NOMO-1 treated with dmso at 0.1 percent for 144 hours (cell line): ENCODE results near the gene KIF3B.
"Not testable (repeated sequence)": the region's sequence is repeated elsewhere in the genome, so short reads cannot be mapped to it uniquely, and the experiment has no call there.

Source experiments
- DNase-seq: peaks from one replicate; lab custom pipeline; 2025; ENCODE audit not compliant: unreplicated experiment; lab: John Stamatoyannopoulos, UW

Gene KIF3B

DNA sequence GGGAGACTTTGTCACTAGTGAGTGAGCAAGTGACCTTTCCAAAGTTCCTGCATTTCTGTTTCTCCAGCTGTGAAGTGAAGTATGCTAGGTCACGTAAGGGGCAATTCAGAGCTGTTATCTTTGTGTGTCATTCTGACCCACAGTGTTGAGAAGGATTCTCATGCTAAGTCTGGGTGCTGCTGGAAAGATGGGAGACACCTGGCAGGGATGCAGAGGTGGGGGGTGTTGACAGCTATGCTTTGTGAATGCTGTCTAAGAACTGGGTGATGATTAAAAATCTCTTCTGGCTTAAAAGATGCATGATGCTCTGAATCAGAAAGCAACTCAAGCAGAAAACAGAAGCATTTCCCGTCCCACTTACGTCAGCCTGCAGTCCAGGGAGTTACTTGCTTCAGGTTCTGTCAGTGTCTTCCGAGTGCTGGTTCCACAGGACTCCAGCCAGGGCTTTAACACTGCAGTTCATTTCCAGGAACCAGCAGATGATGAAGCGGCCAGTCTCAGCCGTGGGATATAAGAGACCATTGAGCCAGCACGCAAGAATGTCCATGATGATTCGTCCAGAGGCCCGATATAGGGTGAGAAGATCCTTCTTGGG is 49.7 kb downstream of the KIF3B start:
- DNase-seq, result no peak

DNA sequence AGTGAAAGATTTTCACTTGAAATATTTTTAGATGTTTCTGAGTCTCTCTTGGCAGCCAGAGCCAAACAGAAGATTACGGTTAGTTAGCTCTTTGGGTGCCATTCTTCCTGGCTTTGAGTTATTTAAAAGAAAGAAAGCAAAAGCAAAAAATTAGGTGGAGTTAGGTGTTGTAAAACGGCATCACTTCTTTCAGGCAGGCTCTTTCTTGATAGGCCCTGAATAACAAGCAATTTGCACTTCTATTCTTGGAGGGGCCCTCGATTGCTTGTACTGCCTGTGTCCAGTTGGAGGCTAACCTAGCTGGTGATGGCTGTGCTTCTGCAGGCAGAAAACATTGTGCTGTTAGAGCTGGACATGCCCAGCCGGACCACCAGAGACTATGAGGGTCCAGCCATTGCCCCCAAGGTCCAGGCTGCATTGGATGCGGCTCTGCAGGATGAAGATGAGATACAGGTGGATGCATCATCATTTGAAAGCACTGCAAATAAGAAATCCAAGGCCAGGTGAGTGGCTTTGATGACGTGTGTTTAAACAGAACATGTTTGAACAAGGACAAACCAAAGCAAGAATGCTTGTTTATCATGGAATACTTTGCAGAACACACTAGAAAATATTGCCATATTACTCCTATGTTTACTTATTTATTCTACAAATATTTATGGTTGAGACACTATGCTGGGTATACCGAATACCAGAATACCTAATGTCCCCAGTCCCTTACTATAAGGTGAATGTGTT is 52.5 kb downstream of the KIF3B start:
- no peak for DNase-seq

- no peak for DNase-seq
Observed at GRCh38 chr20:32330555-32330897, 53.1 kb downstream of the KIF3B start.

GRCh38 chr20:32332614-32333013 is 55.2 kb downstream of the KIF3B start:
- no peak for DNase-seq

DNA sequence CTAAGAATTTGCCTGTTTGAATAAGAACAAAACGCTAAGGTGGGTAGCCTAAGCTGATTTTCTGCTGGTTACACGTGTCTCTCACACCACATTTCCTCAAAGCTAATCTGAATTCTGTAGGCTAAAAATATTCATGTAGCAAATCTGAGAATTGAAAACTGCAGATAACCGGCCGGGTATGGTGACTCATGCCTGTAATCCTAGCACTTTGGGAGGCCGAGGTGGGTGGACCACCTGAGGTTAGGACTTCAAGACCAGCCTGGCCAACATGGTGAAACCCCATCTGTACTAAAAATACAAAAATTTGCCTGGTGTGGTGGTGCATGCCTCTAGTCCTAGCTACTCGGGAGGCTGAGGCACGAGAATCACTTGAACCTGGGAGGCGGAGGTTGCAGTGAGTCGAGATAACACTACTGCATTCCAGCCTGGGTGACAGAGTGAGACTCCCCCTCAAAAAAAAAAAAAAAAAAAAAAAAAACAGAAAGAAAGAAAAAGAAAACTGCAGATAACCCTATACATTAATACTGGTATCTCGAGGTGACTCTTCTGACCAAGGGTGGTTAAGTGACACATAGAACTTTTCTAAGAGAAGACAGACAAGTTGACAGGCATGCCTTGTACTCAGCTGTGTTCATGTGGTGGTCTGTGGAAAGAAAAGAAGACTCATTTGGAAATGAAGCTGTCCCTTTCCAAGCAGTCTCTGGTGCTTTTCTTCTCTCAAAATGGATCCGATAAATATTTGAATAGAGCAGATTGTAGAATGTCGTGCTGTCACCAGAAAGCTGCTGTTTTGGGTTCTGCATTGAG is 55.9 kb downstream of the KIF3B start:
- DNase-seq, result no peak

DNA sequence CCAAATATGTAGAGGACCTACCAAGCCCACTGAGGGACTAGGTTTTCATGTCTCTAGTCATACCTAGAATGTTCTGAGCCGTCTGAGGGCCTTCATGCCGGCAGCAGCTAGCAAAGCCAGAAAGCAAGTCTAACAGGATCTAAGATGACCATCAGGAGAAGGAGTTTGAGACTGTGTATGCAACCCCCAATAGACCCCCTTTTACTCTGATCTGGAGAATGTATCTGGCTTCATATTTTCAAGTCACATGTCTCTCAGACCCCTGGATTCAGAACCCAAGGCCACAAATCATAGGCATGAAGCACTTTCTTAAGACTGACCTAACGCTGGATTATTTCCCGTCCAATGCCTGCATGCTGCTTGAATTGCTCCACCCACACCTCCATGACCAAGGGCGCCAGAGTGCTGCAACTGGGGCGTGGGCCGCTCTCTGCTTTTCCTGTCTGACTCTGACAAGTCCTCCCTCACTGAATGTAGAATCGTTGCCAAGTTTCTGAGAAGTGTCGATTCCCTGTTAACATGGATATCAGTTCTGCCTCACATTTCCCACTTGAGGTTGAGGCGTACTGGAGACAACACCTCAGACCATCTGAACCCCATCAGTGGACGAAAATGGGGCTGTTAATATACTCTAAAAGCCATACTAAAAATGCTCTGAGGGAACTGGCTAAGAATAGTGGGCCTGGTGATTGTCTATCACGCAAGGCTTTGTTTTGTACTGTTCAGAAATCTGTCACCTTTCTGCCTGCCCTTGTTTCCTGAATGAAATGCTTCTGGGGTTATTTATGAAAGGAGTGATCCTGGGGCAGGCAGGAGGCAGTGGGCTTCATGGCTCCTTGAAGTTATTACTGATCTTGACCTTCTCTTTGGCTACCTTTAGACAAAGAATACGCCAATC is 56.8 kb downstream of the KIF3B start:
- no peak for DNase-seq

DNA sequence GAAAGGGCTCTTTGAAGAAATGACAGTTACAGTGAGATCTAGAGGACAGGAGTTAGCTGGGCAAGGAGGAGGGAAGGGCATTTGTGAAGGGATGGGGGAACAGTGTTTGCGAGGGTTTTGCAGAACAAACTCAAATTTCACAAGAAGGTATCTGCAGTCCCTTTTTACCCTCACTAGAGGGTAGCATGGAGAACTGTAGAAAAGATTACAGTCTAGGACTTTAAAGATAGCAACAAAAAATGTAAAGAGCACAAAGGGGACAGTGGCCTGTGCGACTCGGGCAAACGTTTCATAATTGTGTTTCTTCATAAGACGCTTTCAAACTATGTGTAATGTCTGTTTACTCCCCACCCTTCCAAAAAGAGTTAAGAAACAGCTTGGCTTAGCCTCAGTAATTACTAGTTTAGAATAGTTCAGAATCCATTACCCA is 59.5 kb downstream of the KIF3B start:
- peak; percentile 49 for DNase-seq

DNA sequence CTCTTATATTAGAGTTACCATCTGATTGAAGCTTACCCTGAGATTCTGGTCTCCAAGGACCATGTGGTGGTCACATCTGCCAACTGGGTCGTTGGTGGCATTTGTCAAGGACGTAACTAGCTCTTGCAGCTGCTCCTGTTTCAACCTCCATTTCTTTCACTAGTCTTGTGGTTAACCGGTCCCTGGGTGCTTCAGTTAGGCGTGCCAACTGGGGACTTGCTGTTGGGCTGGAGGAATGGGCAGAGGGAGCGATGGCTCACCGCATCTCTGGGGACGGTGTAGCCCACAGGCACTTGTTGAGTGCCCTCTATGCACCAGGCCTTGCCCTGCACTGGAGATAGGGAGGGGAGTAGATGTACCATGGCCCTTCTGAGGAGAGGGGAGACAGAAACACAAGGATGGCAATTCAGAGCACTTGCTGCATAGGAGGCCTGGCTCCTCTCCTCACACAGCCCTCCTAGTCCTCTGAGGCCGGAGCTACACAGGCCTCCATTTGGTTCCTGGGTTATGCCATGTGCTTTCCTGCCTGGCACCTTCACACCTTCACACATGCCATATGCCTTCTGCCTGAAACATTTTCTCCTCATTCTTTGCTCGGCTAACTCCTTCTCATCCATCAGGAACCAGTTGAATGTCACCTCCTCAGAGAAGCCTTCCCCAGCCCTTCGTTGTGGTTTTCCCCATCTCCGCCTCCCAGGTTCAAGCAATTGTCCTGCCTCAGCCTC is 60.6 kb downstream of the KIF3B start:
- DNase-seq, result no peak

- DNase-seq, result no peak
Observed at GRCh38 chr20:32338665-32339064, 61.2 kb downstream of the KIF3B start.

- DNase-seq, result no peak
Observed at GRCh38 chr20:32339116-32339515, 61.7 kb downstream of the KIF3B start.

DNA sequence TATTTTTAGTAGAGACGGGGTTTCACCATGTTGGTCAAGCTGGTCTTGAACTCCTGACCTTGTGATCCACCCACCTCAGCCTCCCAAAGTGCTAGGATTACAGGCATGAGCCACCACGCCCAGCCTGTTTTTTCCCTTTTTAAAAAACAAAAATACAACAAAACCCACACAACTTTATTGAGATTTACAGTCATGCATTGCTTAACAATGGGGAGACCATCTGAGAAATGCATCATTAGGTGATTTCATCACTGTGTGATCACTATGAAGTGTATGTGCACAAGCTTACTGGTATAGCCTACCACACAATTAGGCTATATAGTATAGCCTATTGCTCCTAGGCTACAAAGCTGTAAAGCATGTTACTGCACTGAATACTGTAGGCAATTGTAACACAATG is 63.6 kb downstream of the KIF3B start:
- DNase-seq, result not testable (repeated sequence)

DNA sequence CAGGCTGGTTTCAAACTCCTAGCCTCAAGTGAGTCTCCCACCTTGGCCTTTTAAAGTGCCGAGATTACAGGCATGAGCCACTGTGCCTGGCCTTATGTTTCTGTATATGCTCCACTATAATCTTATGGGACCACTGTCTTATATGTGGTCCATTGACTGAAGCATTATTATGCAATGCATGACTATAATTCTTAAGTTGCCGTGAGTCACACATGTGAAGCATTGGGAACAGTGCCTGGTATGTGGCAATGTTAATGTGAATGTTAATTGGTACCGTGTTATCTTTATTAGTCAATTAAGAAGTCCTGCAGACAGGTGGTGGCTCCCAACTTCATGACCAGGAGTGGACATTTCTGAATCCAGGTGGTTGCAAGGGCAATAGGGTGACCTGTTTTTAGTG is 66.0 kb downstream of the KIF3B start:
- no peak for DNase-seq

GRCh38 chr20:32344835-32345506 is 67.5 kb downstream of the KIF3B start:
- no peak for DNase-seq

DNA sequence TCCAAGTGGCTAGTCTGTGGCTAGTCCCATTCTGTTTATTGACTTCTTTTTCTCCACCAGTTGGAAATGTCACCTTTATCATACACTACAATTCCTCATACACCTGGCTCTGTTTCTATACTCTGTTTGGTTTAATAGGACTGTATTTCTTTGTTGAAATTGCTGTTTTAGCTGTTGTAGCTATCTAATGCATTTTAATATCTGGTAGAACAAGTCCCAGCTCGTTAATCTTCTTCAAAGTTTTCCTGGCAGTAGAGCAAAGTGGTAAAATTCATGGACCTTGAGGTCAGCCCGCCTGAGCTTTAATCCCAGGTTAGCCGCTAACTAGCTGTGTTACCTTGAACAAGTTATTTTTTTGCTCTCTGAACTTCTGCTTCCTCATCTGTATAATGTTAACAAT is 70.8 kb downstream of the KIF3B start:
- DNase-seq, result no peak

GRCh38 chr20:32350421-32350820 is 73.0 kb downstream of the KIF3B start:
- DNase-seq, result no peak

DNA sequence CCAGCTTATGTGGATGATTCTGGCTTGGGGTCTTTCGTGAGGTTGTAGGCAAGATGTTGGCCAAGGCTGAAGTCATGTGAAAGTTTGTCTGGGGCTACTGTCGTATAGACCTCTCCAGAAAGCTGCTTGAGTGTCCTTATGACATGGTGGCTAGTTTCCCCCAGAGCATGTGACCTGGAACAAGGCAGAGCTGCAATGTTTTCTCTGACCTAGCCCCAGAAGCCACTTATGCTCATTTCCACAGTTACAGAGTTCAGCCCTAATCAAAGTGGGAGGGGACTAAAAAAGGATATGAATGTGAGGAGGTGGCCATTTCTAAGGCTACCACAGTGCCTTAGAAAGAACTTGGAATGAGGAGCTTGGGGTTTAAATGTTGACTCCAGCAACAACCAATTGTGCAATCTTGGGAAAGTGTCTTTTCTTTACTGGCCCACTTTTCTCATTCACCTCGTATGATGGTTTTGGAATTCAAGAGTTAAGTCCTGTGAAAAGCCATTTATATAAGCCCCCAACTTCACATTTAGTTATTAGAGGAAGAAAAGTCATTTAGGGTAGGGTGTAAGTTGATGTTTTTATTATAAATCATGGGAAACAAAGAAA is 74.8 kb downstream of the KIF3B start:
- no peak for DNase-seq

- DNase-seq, result no peak
Observed at GRCh38 chr20:32353848-32354496, 76.5 kb downstream of the KIF3B start.

- DNase-seq, result no peak
Observed at GRCh38 chr20:32354592-32355416, 77.4 kb downstream of the KIF3B start.
